Keratinocyte (primary cell): ENCODE measurements around the gene TFRC.

Source experiments
- EZH2 ChIP-seq: IDR thresholded peaks from one replicate; pipeline ENCODE4 v1.6.1; 2012; ENCODE audit warnings: inconsistent platforms, mild to moderate bottlenecking, low read length, moderate library complexity
- TF ChIP-seq, protein P1 (sequence below), 3 experiments: IDR thresholded peaks in 1 of 3; conservative IDR thresholded peaks in 1 of 3; optimal IDR thresholded peaks in 1 of 3; 2 replicates in 2 of 3; 3 replicates in 1 of 3; pipeline versions ENCODE3 to v1.5.1; 2011; ENCODE audit warnings: low read length in 3 of 3, mild to moderate bottlenecking in 3 of 3, moderate library complexity in 2 of 3, control low read depth in 1 of 3, inconsistent platforms in 1 of 3; ENCODE audit not compliant: insufficient read depth in 2 of 3; ENCODE audit errors: extremely low read depth in 1 of 3

DNA sequence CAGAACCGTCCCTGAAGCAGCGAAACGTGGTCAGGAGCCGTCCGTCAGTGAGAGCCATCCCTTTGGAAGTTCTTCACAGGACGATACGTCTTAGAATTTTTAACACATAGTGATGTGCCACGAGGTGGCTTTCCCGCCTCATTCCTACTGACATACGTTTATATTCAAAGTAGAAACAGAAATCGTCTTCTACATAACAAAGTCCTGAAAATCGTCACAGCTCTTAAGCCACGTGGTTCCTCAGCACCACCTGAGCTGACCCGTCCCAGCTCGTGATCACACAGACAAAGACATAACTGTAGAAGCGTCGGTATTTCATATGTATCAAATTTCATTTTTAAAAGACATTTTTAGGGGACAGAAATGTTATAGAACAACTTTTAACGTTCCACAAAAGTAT, 73.5 kb downstream of the TFRC start:
- TF ChIP-seq, protein P1, sequence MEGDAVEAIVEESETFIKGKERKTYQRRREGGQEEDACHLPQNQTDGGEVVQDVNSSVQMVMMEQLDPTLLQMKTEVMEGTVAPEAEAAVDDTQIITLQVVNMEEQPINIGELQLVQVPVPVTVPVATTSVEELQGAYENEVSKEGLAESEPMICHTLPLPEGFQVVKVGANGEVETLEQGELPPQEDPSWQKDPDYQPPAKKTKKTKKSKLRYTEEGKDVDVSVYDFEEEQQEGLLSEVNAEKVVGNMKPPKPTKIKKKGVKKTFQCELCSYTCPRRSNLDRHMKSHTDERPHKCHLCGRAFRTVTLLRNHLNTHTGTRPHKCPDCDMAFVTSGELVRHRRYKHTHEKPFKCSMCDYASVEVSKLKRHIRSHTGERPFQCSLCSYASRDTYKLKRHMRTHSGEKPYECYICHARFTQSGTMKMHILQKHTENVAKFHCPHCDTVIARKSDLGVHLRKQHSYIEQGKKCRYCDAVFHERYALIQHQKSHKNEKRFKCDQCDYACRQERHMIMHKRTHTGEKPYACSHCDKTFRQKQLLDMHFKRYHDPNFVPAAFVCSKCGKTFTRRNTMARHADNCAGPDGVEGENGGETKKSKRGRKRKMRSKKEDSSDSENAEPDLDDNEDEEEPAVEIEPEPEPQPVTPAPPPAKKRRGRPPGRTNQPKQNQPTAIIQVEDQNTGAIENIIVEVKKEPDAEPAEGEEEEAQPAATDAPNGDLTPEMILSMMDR (optimal IDR thresholded peaks at IDR 0.05 in 1 of 3, IDR thresholded peaks at IDR 0.05 in 1 of 3, conservative IDR thresholded peaks at IDR 0.05 in 1 of 3; ENCODE audit: extremely low read depth in 1 of 3, insufficient read depth in 2 of 3, low read length in 3 of 3): no peak
- no peak for TF ChIP-seq EZH2
